ENCODE data around the gene DCXR.

GRCh38 chr17:82062076-82062983 lies 24.8 kb upstream of the DCXR start:
- TF ChIP-seq POLR2A (IDR thresholded peaks at IDR 0.05): no peak
- TF ChIP-seq CTCF (IDR thresholded peaks at IDR 0.05 in 4 of 5, conservative IDR thresholded peaks at IDR 0.05 in 1 of 5): no peak

Data from gastrocnemius medialis (tissue), 4 donors.